Fibroblast of skin of back (primary cell): Measurements from ENCODE around the gene CSAD.
A peak's percentile ranks its signal among the peaks of the same experiment; 100 is the strongest.
"Not testable (repeated sequence)": the region's sequence is repeated elsewhere in the genome, so short reads cannot be mapped to it uniquely, and the experiment has no call there.

Experiments used
- DNase-seq: peaks from one replicate; pipeline ENCODE4 v3.0.0-alpha.2; 2013

The CSAD gene

GRCh38 chr12:53197011-53197640, 16.4 kb upstream of the CSAD start:
- DNase-seq, result no peak

GRCh38 chr12:53196486-53196885, 15.8 kb upstream of the CSAD start:
- DNase-seq, result no peak

DNA sequence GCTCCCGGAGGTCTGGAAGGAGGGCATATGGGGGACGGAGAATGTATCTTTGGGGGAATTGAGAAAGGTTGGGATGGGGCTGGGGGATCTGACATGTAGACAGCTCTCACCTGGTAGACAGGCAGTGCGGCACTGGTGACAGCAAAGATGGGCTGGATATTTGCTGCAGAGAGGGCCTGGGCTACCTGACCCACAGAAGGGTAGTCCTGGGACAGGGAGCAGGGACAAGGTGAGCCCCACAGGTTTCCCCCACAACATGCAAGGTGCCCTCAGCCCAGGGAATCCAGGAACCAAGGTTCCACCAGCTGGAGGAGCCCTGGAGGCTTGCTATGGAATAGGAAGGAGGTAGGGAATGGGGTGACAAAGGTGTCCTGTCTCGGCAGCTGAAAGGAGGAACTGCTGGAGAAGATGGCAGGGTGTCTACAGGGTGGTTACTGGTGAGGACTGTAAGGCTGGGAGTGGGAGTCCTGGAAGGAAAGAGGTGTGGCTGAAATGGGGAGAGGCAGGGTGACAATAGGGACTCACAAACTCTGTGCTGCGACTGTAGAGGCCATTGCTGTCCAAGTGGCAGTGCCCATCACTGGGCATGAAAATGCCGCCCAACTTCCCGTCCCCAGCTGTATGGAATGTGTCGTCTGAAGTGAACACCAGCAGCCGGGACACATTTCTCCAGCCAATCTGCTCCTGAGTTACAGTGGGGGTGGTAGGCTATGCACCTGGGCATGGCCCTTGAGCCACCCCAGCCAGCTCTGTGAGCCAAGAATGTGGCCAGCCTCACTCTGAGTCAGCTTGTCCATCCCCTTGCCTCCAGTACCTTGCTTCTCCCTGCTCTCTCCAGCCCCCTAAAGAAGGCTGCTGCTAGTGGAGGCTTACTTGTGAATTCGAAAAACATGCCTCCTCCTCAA, 15.0 kb upstream of the CSAD start:
- no peak for DNase-seq

- DNase-seq, result no peak
These were observed 14.2 kb upstream of the CSAD start for GRCh38 chr12:53194973-53195372.

GRCh38 chr12:53193985-53194716, 13.4 kb upstream of the CSAD start:
- DNase-seq, result no peak

- no peak for DNase-seq
These were observed 12.3 kb upstream of the CSAD start for GRCh38 chr12:53193040-53193439.

DNA sequence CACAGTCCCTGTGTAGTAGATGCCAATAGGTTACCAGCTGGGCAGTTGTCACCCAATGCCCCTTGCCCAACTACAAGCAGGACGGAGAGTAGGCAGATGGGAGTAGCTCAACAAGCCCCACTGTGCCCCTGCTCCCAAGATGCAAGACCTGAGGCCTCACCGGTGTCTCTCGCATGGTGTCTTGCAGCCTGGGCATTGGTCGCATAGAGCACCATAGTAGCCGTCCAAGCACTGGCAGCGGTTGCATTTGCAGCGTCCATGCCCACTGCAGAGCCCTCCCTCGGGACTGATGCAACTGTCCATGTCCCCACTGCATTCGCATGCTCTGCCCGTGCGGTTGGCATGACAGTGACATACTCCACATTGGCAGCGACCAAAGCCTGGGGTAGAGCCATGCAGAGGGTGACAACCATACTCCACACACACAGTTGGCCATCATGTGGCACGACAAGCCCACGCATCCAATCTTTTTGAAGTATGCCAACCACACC, 11.9 kb upstream of the CSAD start:
- no peak for DNase-seq

DNA sequence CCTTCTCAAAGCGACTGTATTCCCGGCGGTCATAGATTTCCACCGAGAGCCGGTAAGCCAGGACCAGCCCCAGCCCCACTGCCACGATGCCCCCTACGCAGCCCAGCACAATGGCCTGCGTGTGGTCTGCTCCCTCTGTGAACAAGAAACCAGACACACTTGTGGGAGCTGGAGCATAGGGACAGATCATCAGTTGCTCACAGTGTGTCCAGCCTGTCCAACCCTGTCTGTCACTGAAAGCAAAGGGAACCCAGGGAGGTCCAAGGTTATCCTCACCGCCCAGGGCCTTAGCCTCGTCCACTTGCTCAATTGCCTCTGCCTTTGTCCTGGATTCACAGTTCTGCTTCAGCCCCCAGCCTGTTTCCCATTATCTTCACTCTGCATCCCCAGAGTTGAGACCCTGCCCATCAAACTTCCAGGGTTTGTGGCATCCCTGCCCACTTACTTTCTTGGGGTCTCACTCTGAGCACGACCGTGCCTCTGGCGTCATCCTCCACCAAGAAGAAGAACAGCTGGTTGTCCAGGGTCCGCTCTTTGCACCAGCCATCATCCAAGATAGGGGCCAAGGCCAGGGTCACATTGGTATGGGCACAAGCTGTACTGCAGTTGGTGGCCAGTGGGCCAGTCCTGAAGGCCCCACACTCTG, 11.3 kb upstream of the CSAD start:
- no peak for DNase-seq

GRCh38 chr12:53191096-53191884, 10.6 kb upstream of the CSAD start:
- no peak for DNase-seq

- DNase-seq, result peak; percentile 66
These were observed 9.5 kb upstream of the CSAD start for GRCh38 chr12:53190108-53190729.

- no peak for DNase-seq
These were observed 6.6 kb upstream of the CSAD start for GRCh38 chr12:53187145-53187899.

- no peak for DNase-seq
These were observed 6.0 kb upstream of the CSAD start for GRCh38 chr12:53186745-53187144.

- DNase-seq, result no peak
These were observed 4.9 kb upstream of the CSAD start for GRCh38 chr12:53185582-53186153.

DNA sequence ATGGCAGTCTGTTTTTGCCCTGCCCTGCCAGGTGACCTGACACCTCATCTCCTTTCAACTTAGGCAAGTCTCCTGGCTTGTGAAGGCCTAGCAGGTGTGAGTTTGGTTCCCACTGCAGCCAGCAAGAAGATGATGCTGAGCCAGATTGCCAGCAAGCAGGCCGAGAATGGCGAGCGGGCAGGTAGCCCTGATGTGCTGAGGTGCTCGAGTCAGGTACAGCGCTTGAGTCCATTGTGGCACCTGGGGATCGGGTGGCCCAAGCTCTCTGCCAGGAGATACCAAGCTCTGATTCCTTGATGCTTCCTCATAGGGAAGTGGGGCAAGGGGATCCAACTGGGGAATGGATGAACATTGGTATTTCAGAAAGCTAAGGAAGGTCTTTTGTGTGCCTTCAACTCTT, 4.1 kb upstream of the CSAD start:
- no peak for DNase-seq

DNA sequence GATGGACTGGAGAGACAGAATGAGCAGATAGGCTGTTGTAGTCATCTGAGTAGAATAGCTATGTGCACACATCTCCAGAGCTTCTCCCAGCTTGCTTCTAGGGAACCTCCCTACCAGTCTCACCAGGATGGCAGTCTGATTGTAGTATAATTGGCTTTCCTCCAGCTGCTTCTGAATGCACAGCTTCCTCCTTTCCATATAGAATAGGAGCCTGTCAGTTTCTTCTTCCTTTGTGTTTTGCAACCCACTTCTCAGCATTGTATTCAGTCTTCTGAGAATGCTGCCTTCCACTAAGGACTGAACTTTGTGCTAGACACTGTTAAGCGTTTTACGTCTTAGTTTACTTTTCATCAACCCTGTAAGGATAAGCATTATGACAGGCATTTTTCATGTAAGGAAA, 2.2 kb upstream of the CSAD start:
- DNase-seq, result no peak

DNA sequence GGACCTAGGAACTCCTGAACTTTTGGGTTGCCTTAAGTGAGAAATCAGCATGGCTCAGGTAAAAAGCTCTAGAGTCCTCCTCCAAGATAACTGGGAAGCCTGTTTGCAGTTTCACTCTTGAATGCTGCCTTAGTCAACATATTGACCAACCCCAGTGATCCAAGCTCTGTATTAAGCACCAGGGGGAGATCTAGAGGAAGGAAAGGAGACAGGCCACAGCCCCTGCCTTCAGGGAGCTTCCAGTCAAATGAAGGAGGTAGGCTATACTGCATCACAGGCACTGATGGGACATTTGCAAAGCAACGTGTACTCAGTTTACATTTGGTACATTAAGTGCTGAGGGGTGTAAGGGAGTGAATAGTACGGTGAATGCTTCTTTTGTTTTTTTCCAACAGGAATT, 1.2 kb upstream of the CSAD start:
- no peak for DNase-seq

- DNase-seq, result peak; percentile 79
These were observed 363 bp upstream of the CSAD start for GRCh38 chr12:53180931-53181645.

DNA sequence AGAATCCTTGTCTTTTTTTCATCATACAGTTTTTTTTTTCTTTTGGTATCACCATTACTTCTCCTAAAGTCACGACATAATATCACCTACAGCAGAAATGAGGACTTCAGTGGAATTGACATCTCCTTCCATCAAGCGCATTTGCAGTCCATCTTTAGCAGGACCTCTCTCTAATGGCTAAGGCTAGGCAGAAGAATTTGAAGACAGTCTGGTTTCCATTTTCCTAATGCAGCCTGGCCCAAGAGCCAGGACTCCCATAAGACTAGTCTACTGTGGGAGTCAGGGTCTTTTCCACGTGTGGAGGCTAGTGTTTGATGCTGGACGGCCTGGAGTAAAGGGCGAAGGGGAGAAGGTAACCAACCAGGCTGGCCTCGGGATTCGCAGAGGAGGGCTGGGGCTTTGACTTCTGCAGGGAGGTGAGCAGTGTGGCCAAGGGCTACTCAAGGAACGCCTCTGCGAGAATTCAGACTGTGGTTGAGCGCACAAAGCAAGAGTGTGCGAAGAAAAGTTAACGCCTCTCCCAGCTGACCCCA, 972 bp downstream of the CSAD start:
- no peak for DNase-seq

DNA sequence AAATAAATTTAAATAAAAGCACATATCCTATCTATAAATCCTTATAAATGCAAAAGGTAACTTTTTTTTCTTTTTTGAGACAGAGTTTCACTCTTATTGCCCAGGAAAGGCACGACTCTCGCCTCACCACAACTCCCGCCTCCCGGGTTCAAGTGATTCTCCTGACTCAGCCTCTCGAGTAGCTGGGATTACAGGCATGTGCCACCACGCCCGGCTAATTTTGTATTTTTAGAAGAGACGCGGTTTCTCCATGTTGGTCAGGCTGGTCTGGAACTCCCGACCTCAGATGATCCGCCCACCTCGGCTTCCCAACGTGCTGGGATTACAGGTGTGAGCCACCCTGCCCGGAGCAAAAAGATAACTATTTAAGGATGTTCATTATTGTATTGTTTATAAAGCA, 1.9 kb downstream of the CSAD start:
- not testable (repeated sequence) for DNase-seq
